ENCODE results near the gene ARL9.
"Not testable (repeated sequence)": the region's sequence is repeated elsewhere in the genome, so short reads cannot be mapped to it uniquely, and the experiment has no call there.

Gene ARL9, protein sequence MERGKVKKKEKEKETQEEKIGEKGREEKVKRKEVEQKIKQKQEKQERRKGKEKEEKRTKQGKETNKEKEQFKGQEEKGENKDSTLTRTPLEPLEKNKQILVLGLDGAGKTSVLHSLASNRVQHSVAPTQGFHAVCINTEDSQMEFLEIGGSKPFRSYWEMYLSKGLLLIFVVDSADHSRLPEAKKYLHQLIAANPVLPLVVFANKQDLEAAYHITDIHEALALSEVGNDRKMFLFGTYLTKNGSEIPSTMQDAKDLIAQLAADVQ
- 0.30 reads per million in 2 experiments for total RNA-seq

DNA sequence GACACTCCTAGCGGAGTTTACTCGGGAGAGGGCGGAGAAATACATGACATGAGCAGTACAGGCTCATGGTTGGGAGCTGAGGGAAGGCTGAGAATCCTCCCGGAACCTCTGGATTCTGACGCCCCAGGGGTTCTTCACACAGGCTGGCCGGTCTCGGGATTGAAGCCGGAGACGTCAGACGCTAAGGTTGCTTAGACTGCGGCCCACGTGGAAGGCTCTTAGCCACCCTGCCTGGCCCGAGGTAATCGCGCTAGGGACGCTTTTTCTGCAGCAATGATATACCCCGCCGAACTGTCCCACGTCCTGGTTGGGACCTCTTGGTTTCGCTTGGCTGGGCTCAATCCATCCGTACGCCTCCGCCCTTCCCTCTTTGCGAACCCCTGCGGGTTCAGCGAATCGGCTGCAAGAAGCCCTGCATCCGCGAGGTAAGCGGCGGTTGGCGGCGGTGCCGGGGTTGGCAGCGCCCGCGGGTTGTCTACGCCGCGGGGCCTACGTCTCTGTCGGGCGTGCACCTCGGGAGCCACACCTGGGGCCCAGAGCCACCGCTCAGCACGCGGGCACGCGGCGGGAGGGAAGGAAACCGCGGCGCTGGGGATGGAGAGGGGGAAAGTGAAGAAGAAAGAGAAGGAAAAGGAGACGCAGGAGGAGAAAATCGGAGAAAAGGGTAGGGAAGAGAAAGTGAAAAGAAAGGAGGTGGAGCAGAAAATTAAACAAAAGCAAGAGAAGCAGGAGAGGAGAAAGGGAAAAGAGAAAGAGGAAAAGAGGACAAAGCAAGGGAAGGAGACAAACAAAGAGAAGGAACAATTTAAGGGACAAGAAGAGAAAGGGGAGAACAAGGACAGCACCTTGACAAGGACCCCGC lies at the start of gene ARL9:
Gene ARL9, plus strand, starts transcription at position 523 of the 862 bp plus-strand sequence. Its CDS starts 72 bp downstream, at position 595.
- peak; percentile 52 for DNase-seq (ENCODE audit: low read depth)

DNA sequence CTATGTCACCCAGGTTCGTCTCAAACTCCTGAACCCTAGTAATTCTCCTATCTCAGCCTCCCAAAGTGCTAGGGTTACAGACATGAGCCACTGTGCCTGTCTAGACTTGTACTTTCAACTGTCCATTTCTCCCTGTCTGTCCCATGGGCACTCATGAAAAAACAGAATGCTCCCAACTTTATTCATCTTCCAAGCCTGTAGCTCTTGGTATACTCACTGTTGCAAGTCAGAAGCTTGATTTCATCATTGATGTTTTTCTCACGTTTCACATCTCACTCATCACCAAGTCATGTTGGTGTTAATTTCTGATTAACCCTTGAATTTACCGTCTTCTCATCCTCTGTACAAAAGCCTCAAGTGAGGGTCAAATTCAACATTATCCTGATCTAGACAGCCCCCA lies 45.5 kb upstream of the ARL9 start:
- no peak for DNase-seq (ENCODE audit: low read depth)

DNA sequence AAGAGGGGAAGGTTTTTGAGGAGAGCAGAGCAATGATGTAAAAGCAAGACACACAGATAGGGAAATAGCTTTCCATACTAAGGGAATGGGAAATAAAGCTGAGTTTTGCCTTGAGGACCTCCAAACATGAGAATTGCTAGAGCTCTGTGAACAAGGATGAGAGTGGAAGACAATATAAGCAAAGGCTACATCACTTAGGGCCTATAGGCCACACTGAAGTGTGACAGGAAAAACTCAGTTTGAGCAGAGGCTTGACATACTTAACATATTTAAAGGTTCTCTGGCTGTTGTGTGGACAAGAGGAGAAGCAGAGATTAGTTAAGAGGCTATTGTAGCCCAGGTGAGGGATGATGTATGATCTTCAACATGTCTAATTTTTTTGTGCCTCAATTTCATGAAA lies 43.4 kb upstream of the ARL9 start:
- DNase-seq (ENCODE audit: low read depth), result no peak

DNA sequence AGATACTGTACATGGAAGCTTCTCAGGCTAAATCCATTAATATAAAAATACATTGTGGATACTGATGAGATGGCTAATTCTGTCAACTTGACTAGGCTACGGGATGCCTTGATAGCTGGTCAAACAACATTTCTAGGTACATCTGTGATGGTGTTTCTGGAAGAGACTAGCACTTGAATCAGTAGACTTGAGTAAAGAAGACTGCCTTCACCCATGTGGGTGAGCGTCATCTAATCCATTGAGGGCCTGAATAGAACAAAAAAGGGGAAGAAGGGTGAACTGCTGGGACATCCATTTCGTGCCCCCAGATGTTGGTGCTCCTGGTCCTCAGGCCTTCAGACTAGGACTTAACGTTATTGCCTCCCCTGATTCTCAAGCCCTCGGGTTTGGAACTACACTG lies 41.9 kb upstream of the ARL9 start:
- DNase-seq (ENCODE audit: low read depth), result no peak

DNA sequence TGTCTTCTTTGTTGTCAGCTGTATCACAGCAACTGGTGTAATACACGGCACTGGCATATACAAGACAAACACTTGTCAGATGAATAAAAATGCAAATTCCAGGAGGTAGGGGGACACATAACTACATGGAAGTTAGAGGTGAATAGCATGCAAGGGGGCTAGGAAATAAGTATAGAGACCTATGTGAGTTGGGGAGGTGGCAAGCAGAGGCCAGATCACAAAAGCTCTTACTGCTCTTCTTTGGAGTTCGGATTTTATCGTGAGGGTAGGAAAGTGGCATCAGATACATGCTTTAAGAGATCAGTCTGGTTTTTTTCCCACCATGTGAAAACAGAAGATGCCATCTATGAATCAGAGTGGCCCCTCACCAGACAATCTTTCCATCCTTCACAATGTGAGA lies 41.0 kb upstream of the ARL9 start:
- DNase-seq (ENCODE audit: low read depth), result no peak

DNA sequence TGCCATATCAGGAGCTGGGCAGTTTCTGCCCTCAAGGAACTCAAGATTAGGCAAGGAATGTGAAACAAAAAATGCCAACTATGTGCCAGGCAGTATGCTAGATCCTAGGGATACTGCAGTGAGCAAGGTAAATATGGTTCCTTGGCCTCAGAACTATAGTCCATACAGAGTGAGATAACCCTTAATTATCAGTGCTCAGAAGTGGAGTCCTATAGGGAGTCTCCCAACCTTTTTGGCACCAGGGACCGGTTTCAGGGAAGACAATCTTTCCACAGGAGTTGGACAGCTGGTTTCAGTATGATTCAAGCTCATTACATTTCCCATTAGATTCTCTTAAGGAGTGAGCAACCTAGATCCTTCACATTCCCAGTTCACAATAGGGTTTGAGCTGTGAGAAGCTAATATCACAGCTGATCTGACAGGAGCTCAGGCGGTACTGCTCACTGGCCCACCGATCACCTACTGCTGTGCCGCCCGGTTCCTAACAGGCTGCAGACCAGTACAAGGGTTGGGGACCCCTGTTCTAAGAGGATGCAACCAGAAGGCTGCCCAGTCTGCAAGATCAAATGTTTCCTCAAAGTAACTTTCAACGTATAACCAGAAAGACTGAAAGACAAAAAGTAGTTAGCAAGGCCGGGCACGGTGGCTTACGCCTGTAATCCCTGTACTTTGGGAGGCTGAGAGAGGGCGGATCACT lies 39.8 kb upstream of the ARL9 start:
- no peak for DNase-seq (ENCODE audit: low read depth)

DNA sequence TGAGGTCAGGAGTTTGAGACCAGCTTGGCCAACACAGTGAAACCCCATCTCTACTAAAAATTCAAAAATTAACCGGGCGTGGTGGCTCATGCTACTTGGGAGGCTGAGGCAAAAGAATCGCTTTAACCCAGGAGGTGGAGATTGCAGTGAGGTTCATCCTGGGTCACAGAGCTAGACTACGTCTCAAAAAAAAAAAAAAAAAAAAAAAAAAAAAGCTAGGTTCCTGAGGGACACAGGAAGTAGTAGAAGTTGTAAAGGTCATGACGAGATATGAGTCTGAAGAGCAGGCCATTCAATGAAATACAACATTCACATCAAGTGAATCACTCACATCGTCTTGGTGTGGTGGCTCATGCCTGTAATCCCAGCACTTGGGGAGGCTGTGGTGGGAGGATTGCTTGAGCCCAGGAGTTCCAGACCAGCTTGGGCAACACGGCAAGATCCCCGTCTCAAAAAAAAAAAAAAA lies 39.3 kb upstream of the ARL9 start:
- not testable (repeated sequence) for DNase-seq (ENCODE audit: low read depth)

DNA sequence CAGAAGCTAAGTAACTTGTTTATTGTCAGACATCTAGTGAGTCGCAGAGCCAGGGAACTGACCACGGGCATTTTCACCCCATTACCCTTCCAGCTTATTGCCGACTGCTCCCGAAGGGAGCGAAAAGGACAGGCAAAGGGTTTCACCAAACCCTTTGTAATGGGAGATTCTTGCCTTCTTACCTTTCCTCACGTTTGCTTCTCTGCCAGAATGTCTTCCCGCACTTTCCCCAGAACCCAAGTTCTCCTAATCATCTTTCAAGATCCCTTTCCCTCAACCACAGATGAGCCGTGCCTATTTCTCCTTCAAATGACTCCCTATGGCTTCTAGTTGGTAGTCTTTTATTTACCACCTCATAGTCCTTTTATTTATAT lies 38.7 kb upstream of the ARL9 start:
- DNase-seq (ENCODE audit: low read depth), result no peak

DNA sequence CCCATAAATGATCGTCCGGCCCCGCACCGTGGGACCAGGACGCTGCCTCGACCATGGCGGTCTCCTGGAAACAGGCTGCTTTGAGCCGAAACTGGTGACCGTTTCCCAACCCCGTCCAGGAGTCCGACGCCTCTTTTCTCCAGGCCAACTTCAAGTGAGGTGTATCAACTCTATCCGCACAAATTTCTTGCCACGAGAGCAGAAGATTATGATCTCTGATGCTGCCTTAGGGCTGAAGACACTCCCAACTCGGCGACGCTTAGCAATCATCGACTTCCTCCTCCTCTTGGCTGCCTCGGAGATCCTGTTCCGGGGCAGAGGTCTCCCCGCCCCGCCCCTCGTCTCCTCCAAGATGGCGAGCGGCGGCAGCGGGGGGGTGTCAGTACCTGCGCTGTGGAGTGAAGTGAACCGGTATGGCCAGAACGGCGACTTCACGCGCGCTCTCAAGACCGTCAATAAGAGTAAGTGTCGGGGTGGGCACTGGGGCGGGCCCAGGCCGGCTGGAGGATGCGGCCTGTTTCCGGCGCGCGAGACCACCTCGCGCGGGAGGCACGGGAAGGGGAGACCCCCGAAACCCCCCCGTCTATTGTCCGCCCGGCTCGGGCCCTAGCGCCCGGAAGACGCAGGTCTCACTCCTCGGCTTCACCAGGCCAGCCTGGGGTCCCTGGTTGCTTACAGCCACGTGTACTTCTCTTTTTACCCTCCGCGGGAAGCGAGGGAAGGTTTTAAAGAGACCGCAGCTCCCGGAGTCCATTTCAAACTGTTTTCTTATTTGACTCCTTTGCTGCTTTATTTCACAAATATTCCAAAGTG lies 38.1 kb upstream of the ARL9 start, which contains the start of gene SRP72:
Gene SRP72, plus strand, starts transcription at position 334 of the 813 bp plus-strand sequence. Its CDS starts 19 bp downstream, at position 353.
- peak; percentile 88 for DNase-seq (ENCODE audit: low read depth)

DNA sequence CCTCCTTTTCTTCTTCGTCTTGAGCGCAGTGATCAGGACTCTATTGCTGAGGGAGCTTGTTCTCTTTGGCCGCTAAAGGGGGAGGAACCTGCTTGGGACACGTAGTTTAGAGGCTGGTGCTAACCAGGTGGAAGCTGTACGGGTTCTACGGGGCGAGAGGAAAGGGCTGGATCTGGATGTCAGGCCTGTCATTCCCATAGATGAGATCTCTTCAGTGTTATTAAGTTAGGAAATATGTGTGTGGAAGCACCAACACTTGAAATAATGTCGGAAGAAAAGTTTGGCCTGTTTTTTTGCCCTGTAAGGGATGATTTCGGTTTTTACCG lies 37.5 kb upstream of the ARL9 start:
- DNase-seq (ENCODE audit: low read depth), result peak; percentile 6

DNA sequence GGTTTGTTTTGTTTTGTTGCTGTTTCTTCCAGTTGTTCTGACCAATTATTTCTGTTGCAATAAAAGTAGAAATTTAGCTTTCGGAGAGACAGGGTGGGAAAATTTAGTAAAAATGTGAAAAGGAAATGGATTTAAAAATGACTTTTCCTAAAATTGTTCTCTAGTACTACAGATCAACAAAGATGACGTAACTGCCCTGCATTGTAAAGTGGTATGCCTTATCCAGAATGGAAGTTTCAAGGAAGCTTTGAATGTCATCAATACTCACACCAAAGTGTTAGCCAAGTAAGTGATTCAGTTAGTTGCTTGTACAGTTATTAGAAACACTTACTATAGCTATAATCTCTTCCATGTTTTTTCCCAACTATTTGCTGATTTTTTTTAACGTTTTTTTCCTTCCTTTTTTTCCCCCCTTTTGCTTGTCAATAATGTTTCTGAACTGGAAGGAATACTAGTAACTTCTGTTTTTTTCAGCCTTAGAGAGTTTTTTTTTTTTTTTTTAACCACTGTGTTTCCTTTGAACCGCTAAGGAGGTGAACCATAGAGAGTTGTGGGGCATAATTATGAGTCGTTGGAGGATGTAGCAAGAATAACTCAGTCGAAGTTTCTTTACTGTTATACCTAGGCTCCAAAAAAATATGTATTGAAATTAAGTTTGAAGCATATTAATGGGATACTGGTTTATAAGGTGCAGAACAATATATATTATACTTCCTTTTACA lies 35.9 kb upstream of the ARL9 start:
- DNase-seq (ENCODE audit: low read depth), result no peak

DNA sequence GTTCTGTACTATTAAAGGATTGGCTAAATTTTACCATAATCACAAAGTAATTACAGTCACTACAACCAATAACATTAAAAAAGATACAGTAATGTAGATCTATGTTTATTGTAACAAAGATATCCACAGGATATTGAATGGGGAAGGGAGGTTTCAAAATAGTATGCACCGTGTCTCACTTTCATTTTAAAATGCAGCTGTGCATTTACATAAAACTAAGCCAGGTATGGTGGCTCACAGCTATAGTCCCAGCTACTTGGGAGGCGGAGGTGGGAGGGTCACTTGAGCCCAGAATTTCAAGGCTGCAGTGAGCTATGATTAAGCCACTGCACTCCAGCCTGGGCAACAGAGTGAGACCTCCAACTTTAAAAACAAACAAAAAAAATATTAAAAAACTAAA lies 29.7 kb upstream of the ARL9 start:
- DNase-seq (ENCODE audit: low read depth), result no peak

DNA sequence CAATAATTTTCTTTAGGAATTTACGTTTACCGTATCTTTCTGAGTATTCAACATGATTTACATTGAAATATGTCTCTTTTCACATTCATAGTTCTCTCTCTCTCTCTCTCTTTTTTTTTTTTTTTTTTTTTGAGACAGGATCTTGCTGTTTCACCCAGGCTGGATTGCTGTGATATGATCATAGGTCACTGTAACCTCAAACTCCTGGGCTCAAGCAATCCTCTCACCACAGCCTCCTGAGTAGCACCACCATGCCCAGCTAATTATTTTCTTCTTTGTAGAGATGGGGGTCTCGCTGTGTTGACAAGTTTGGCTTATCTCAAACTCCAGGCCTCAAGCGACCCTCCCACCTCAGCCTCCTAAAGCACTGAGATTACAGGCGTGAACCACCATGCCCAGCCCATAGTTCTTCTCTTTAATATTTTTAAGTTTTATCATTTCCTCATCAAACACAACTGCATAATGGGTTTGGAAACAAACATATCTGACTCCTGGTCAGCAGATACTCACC lies 28.3 kb upstream of the ARL9 start:
- DNase-seq (ENCODE audit: low read depth), result no peak

DNA sequence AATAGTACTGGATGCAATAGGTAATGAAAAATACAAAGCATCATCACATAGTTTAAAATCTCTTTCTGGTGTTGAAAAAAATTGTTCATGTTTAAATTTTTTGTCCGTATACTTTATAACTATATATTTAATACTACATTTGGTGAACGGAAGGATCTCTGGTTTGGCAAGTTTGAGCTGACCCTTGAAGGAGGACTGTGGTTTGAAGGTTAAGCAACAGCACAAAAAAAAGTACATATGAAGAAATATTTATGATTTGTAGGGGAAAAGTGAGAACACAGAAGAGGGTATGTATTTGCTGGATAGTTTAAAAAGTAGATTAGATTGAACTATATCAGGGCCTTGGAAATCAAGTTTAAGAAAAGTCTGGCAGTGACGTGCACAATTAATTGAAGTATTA lies 24.9 kb upstream of the ARL9 start:
- no peak for DNase-seq (ENCODE audit: low read depth)

DNA sequence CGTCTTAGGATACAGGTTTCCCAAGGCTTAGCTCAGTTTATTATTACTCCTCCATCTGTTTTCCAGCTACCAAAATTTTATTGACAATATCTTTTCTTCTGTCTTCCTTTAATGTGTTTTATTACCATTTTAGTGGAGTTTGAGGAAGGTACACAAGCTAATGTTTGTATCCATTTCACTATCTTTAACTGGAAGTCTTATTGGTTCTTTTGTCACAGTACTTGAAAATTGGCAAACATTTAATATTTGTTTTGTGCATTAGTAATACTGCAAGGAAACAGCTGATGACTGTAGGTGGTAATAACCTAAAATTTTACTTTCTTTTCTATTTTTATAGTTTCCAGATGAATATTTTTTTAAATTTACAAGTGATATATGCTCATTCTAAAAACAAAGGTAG lies 9.3 kb upstream of the ARL9 start:
- DNase-seq (ENCODE audit: low read depth), result no peak

DNA sequence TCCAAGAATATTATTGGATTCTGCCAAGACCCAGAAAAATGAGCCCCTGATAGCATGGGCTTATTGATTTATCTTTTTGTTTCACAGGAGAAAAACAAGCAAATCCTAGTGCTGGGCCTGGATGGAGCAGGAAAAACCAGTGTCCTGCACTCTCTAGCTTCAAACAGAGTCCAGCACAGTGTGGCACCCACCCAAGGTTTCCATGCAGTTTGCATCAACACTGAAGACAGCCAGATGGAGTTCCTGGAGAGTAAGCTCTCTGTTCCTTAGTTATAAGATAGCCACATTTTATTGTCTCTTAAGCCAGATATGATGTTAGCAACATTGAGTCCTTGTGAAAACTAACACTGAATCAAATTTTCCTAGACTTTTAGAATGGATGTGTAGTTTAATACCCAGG lies 5.5 kb downstream of the ARL9 start:
- no peak for DNase-seq (ENCODE audit: low read depth)

DNA sequence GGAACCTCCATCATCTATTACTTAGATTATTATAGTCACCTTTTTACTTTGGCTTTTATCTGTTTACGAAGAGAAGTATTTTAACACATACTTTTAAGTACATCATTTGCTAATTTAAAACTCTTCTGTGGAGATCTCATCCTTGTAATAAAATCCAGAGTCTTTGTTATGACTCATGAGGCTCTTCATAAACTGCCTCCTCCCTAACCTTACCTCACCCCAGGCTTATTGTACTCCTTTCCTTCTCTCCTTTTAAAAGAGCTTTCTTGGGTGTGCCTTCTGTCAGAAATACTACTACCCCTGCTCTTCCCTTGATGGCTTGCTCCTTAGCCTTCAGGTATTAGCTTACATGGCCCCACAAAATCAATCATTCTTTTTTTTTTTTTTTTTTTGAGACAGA lies 6.6 kb downstream of the ARL9 start:
- DNase-seq (ENCODE audit: low read depth), result no peak

DNA sequence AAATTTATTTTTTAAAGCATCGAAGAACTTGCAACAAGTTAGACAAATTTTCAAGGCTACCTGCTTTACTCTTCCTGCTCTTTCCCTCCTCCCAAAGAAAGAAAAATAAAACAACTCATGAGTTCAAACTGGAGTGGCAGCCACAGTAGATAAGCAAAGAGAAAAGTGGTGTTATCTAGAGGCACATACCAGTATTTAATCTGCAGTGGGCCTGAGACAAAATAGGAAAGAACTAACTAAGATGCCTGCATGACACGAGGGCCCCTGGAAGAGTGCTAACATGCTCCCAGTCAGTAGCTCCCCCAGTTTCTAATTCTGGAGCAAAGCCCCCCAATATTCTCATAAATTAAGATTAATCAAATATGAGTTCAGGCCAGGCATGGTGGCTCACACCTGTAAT lies 7.9 kb downstream of the ARL9 start:
- no peak for DNase-seq (ENCODE audit: low read depth)

DNA sequence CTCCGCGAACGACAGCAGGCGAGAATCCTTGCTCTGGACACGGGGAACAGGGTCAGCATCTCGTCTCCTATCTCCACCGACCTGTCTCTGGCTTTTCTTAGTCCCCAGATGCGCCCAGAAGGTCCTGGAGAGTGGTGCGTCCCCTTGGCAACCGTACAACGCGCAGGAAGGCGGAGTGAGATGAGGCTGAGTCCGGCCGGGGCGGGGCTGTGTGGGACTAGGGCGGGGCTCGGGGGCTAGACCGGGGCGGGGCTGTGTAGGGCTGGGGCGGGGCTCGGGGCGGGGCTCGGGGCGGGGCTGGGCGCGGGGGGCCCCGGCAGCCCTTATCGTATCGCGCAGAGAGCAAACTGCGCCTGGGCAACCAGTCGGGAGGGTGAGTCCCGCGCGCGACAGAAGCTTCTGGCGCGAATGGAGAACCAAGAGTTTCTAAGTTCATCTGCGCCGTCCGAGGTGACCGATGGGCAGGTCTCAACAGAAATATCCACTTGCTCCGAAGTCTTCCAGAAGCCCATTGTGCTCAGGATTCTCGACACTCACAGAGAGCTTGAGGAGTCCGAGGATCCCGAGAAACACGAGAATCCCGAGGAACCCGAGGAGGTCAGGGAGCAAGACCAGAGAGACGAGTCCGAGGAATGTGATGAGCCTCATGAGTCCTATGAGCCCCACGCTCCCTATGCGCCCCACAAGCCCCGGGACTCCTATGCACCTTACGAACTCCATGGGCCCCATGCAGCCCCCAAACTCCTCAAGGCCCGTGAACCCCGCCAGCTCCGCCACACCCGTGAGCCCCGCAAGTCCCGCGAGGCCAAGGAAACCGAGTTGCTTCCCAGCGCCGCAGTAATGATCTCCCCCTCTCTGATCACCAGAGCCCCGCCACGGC lies 24.9 kb downstream of the ARL9 start:
- peak; percentile 67 for DNase-seq (ENCODE audit: low read depth)

Data from T follicular helper cell (primary cell).